Parathyroid adenoma (tissue), 2 donors: ENCODE measurements around the gene PPP2R5A.

Experiments
- H2AFZ ChIP-seq: fragments of 300-600 bp; sonication (generic); one replicate; pipeline ENCODE4 v1.7.0; 2017; ENCODE audit warnings: antibody characterized with exemption, mild to moderate bottlenecking
- H3K27ac ChIP-seq: fragments of 300-600 bp; sonication (generic); one replicate; pipeline ENCODE4 v1.7.0; 2017
- H3K27me3 ChIP-seq: fragments of 300-600 bp; sonication (generic); one replicate; pipeline ENCODE4 v1.7.0; 2017; ENCODE audit warnings: low read length; ENCODE audit not compliant: control insufficient read depth, insufficient read depth
- H3K36me3 ChIP-seq: fragments of 300-600 bp; sonication (generic); one replicate; pipeline ENCODE4 v1.7.0; 2017; ENCODE audit warnings: low read length; ENCODE audit not compliant: control insufficient read depth, insufficient read depth
- H3K4me1 ChIP-seq: fragments of 300-600 bp; sonication (generic); one replicate; pipeline ENCODE4 v1.7.0; 2017; ENCODE audit warnings: control low read depth
- H3K4me2 ChIP-seq: fragments of 300-600 bp; sonication (generic); one replicate; pipeline ENCODE4 v1.7.0; 2017; ENCODE audit warnings: low read length
- H3K4me3 ChIP-seq: fragments of 300-600 bp; sonication (generic); one replicate; pipeline ENCODE4 v1.7.0; 2017; ENCODE audit warnings: low read depth, low read length
- H3K79me2 ChIP-seq: fragments of 300-600 bp; sonication (generic); one replicate; pipeline ENCODE4 v1.7.0; 2017; ENCODE audit warnings: control low read depth
- H3K9ac ChIP-seq: fragments of 300-600 bp; sonication (generic); one replicate; pipeline ENCODE4 v1.7.0; 2017; ENCODE audit warnings: mild to moderate bottlenecking
- H3K9me3 ChIP-seq: fragments of 300-600 bp; sonication (generic); one replicate; pipeline ENCODE4 v1.7.0; 2017; ENCODE audit warnings: low read length; ENCODE audit not compliant: control insufficient read depth
- TF ChIP-seq, protein P1 (sequence below): fragments of 300-600 bp; sonication (generic); IDR thresholded peaks from one replicate; pipeline ENCODE4 v1.7.0; 2017; ENCODE audit warnings: antibody characterized with exemption, mild to moderate bottlenecking
- donor health status: primary hyperparathyroidism.

PPP2R5A gene

GRCh38 chr1:212271234-212271633 is 14.0 kb upstream of the PPP2R5A start:
- H3K27me3 ChIP-seq, result no peaks in the 10 kb centered on the region
- TF ChIP-seq, protein P1, sequence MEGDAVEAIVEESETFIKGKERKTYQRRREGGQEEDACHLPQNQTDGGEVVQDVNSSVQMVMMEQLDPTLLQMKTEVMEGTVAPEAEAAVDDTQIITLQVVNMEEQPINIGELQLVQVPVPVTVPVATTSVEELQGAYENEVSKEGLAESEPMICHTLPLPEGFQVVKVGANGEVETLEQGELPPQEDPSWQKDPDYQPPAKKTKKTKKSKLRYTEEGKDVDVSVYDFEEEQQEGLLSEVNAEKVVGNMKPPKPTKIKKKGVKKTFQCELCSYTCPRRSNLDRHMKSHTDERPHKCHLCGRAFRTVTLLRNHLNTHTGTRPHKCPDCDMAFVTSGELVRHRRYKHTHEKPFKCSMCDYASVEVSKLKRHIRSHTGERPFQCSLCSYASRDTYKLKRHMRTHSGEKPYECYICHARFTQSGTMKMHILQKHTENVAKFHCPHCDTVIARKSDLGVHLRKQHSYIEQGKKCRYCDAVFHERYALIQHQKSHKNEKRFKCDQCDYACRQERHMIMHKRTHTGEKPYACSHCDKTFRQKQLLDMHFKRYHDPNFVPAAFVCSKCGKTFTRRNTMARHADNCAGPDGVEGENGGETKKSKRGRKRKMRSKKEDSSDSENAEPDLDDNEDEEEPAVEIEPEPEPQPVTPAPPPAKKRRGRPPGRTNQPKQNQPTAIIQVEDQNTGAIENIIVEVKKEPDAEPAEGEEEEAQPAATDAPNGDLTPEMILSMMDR, result no peak
- no peak overlapping the region for H3K27ac ChIP-seq
- H3K9ac ChIP-seq, result no peak overlapping the region
- no peaks in the 10 kb centered on the region for H3K36me3 ChIP-seq
- H3K4me2 ChIP-seq, result no peak overlapping the region
- H3K4me3 ChIP-seq, result no peak overlapping the region
- no peaks in the 10 kb centered on the region for H3K9me3 ChIP-seq
- H3K79me2 ChIP-seq, result no peaks in the 10 kb centered on the region
- H3K4me1 ChIP-seq, result no peaks in the 10 kb centered on the region
- no peak overlapping the region for H2AFZ ChIP-seq

DNA sequence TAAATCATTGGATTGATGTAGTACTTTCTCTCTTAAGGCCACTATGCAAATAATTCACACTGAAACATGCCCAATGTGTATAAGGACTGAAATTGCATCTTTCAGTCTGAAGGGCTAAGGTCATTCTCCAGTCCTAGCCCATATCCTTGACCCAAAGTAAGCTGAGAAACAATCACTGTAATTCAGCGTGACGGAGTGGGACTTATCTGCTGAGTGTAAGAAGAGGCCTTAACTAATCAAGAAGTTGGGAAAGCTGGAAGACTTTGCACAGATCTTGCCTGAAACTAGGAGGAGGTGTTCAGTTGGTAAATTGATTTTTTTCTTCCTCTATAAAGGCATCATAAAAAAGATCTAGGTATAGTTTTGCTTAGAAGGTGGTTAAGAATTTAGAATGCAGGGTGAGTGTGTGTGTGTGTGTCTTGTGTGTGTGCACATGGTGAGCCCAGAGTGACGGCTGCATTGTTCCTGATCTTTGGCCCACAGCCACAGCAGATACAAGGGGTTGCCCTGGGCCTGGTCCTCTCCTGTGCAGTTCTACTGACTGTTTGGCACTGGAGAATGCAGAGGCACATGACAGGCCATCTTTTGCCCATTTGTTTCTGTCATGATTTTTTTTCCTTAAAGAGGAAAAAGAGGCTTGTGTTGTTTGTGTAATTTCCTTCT is 13.3 kb upstream of the PPP2R5A start:
- no peaks in the 10 kb centered on the region for H3K79me2 ChIP-seq
- H3K27ac ChIP-seq, result no peak overlapping the region
- H3K4me2 ChIP-seq, result no peak overlapping the region
- no peaks in the 10 kb centered on the region for H3K4me1 ChIP-seq
- no peak overlapping the region for H3K9ac ChIP-seq
- no peak overlapping the region for H2AFZ ChIP-seq
- H3K27me3 ChIP-seq, result no peaks in the 10 kb centered on the region
- TF ChIP-seq, protein P1, result no peak
- no peaks in the 10 kb centered on the region for H3K9me3 ChIP-seq
- no peak overlapping the region for H3K4me3 ChIP-seq
- no peaks in the 10 kb centered on the region for H3K36me3 ChIP-seq

- Histone ChIP-seq H3K4me1 (no peaks in the 10 kb centered on the region), H3K4me2 (no peak overlapping the region), H3K27ac (no peak overlapping the region), H3K9ac (no peak overlapping the region), H3K4me3 (no peak overlapping the region), H3K27me3 (no peaks in the 10 kb centered on the region), H3K9me3 (no peaks in the 10 kb centered on the region), H3K36me3 (no peaks in the 10 kb centered on the region), H2AFZ (no peak overlapping the region), H3K79me2 (peaks cover 2% of the 10 kb centered on the region)
- TF ChIP-seq, protein P1, result no peak
Observed at GRCh38 chr1:212281590-212281989, 3.6 kb upstream of the PPP2R5A start.

- H3K27ac ChIP-seq, result no peak overlapping the region
- no peaks in the 10 kb centered on the region for H3K9me3 ChIP-seq
- no peak overlapping the region for H3K4me2 ChIP-seq
- H3K27me3 ChIP-seq, result no peaks in the 10 kb centered on the region
- peaks cover 8% of the 10 kb centered on the region for H3K79me2 ChIP-seq
- TF ChIP-seq, protein P1, result no peak
- H3K4me1 ChIP-seq, result peaks cover 3% of the 10 kb centered on the region
- H3K36me3 ChIP-seq, result no peaks in the 10 kb centered on the region
- H3K9ac ChIP-seq, result no peak overlapping the region
- no peak overlapping the region for H2AFZ ChIP-seq
- H3K4me3 ChIP-seq, result no peak overlapping the region
Observed at GRCh38 chr1:212283741-212284140, 1.5 kb upstream of the PPP2R5A start.

GRCh38 chr1:212284332-212284743 is 872 bp upstream of the PPP2R5A start:
- peak overlapping the region; percentile 91 for H2AFZ ChIP-seq
- peak overlapping the region; percentile 94 for H3K27ac ChIP-seq
- H3K36me3 ChIP-seq, result no peaks in the 10 kb centered on the region
- H3K4me2 ChIP-seq, result peak overlapping the region; percentile 99
- H3K9me3 ChIP-seq, result no peaks in the 10 kb centered on the region
- H3K4me3 ChIP-seq, result peak overlapping the region; percentile 95
- H3K4me1 ChIP-seq, result peaks cover 3% of the 10 kb centered on the region
- H3K9ac ChIP-seq, result no peak overlapping the region
- TF ChIP-seq, protein P1, result no peak
- no peaks in the 10 kb centered on the region for H3K27me3 ChIP-seq
- peaks cover 9% of the 10 kb centered on the region for H3K79me2 ChIP-seq
